ENCODE data around the gene MOK.

Gene MOK

GRCh38 chr14:102181187-102181586 is 123.8 kb downstream of the MOK start:
- DNase-seq (ENCODE audit: low read depth in 2 of 2), result no peak

- DNase-seq (ENCODE audit: low read depth in 2 of 2), result no peak
Measured at GRCh38 chr14:102180248-102180998, 124.5 kb downstream of the MOK start.

Measured in stimulated activated CD8-positive, alpha-beta memory T cell treated with anti-CD3 and anti-CD28 coated beads, Interleukin-15, amount 100 ng/mL, for 4 hours (primary cell).